HG02885 (cell line): Measurements from ENCODE around the gene RAD51B.

Experiments used
- ATAC-seq: cut with Tn5 transposase; IDR thresholded peaks from one replicate; pipeline ENCODE4 v1.9.1; 2021; ENCODE audit warnings: mild to moderate bottlenecking; ENCODE audit not compliant: unreplicated experiment, poor library complexity

Gene RAD51B

GRCh38 chr14:68623307-68623706 is 803.7 kb downstream of the RAD51B start:
- no peak for ATAC-seq

DNA sequence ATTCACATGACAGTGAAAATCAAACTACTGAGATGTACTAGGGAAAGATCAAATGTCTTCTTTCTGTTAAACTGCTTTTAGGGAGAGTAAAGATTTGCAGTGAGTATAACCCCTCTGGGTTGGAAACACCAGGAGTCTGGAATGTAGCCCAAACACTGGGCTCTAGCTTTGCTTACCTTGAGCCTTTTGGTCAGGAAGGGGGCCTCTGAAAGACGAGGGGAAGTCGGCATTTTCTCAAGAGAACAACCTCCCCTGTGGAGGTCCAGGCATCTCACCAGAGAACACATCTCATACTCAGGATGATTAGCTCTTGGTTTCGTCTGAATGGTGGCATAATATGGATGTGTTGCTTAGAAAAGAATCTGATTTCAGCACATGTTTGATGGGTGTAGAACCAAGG is 804.2 kb downstream of the RAD51B start:
- no peak for ATAC-seq

GRCh38 chr14:68624541-68625220 is 805.1 kb downstream of the RAD51B start:
- ATAC-seq = no peak

DNA sequence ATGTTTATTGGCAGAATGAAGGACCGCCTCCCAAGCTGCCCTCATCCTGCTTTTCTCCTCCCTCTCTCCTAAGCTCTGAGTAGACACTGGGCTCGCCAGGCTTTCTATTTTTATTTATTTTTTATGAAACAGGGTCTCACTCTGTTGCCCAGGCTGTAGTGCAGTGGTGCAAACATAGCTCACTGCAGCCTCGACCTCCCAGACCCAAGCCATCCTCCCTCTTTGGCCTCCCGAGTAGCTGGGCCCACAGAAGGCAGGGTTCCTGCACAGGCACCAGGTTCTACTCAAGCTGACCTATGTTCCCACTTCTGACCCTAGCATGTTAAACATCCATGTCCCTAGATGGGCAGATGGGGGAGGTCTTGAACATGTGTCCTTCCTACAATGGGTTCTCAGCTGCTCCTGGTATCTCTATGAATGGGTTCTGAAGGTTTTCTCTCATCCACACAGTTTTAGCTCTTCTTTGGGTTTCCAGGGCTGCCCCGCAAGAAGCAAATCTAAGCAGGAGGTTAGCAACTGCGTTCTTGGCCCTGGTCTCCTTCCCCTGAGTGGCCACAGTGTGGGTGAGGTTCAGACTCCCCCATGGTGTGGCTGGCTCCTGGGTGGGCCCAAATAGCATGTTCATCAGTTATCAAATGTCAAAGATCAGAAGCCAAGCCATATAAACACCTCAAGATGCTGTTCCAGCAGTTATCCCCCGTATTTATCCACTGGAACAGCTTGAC is 805.9 kb downstream of the RAD51B start:
- ATAC-seq = no peak

- no peak for ATAC-seq
Measured at GRCh38 chr14:68626386-68626785, 806.8 kb downstream of the RAD51B start.

- no peak for ATAC-seq
Measured at GRCh38 chr14:68627050-68627867, 807.7 kb downstream of the RAD51B start.

DNA sequence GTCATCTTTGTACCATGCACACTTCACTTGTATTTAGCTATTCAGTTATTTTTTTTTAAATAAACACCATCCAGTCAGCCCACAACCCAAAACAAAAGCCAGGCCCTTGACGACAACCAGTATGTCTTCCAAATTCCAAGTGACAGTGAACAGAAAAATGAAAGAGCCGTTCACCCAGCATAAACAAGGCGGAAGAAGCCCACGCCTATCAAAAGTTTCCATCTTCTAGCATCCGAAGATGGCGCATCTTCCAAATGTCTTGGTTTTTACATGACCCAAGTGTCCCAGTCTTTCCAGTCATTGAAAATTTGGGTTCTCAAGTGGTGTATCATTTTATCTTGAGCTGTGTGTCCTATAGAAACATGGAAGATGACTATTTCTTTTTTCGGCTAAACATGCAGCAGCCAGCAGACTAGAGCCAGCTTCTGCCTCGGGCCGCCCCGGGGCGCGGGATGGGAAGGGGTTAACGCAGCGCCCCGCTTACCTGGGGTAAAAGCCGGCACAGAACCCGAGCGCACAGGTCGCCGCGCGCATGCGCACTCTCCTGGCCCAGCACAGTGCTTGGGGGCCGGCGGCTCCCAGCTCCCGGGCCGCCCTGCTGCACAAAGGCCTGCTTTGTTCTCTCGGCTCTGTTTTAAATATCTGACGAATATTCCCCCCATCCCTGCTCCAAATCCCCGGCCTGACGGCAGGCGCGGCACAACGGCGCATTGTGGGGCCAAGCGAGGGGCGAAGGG is 808.5 kb downstream of the RAD51B start:
- no peak for ATAC-seq

GRCh38 chr14:68628605-68629310 is 809.2 kb downstream of the RAD51B start:
- no peak for ATAC-seq

GRCh38 chr14:68630081-68630571 is 810.5 kb downstream of the RAD51B start:
- no peak for ATAC-seq

DNA sequence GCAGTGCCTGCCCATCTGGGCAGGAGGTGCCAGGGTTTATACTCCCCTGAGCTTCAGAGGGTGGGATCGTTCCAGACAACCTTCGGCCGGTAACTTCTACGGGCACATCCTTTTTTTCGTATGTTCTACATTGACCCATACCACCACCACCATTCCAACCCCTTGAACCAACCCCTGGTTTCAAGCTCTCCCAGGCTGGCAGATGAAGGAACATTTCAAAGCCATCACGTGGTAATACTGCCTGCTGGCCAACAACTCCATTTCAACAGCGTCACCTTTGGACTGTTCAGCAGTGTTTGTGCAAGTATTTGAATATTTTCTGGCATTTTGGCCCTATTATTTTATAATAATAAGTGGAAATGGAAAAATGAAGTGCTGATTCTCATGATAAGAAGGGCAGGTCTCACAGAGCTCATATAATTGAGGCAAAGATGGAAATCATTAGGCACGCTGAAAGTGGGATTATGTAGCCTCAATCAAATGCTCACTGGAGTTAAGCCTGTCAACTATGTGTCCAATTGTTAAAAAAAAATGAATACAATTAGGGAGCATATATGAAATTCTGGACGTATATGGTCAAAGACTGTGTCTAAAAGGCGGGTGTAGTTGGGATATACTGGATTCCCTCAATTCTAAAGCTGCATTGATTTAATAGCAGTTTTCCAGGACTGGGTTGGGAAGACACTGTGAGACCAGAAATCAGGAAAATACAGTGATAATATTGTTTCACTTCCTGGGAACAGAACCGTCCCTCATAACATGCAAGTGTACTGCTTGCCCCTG is 811.2 kb downstream of the RAD51B start:
- no peak for ATAC-seq

DNA sequence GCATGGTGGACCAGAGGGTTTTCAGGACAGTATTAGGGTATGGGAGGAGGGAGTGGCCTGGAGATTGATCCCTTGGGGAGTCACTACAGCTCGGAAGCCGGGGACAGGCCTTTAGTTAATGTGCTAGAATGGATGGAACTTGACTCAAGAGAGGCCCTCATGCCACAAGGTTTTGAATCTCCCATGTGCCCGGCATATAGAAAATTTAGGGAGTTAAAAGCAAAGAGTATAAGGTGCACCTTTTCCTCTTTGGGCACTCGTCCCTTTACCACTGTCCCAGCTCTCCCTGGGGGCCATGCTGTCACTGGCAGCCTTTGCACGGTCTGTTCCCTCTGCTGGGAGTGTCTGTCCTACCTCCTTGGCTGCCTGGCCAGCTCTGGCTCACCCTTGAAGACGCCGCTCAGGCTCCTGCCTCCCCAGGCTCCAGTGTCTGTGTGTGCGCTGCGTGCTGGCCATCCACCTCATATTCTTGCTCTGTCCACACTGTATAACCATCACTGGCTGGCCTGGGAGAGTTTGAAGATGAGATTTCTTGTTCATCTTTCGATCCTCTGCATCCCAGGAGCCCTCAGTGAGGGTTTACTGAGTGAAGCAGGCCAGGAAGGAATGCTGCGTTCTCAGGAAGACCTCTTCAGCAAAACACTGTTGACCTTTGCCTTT is 811.9 kb downstream of the RAD51B start:
- ATAC-seq = no peak

DNA sequence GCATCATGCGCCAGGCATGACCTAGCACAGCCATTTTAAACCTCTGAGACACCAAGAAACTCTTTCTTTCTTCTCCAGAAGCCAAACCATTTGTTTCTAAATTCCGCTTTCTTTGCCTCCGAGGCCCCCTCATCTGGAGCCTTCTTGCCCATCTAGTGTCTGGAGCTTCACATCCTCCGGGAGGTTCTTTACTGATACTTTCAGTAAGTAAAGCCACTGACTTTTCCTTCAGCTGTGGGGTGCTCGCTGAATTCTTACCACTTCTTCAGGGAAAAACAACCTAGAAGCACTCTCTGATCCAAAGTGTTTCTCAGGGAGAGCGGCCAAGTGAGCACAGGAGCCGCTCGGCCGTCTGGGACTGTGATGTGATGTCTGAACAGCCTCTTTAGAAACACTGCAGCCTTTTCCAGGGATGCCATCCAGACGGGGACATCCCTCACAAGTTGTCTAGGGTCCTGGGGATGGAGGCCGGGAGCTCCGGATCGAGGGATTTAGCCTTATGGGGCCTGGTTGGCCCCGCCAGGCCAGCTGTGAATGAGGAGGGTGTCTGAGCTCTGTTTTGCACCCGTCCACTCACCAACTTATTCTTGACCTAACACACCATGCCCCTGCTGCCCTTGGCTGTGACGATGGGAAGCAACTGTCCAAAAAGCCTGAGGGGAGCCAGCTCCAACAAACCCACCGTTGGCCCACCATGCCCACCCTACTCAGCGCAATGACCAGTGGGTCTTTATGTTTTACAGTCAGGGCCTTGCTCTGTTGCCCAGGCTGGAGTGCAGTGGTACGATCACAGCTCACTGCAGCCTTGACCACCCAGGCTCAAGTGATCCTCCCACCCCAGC is 812.7 kb downstream of the RAD51B start:
- ATAC-seq = no peak

DNA sequence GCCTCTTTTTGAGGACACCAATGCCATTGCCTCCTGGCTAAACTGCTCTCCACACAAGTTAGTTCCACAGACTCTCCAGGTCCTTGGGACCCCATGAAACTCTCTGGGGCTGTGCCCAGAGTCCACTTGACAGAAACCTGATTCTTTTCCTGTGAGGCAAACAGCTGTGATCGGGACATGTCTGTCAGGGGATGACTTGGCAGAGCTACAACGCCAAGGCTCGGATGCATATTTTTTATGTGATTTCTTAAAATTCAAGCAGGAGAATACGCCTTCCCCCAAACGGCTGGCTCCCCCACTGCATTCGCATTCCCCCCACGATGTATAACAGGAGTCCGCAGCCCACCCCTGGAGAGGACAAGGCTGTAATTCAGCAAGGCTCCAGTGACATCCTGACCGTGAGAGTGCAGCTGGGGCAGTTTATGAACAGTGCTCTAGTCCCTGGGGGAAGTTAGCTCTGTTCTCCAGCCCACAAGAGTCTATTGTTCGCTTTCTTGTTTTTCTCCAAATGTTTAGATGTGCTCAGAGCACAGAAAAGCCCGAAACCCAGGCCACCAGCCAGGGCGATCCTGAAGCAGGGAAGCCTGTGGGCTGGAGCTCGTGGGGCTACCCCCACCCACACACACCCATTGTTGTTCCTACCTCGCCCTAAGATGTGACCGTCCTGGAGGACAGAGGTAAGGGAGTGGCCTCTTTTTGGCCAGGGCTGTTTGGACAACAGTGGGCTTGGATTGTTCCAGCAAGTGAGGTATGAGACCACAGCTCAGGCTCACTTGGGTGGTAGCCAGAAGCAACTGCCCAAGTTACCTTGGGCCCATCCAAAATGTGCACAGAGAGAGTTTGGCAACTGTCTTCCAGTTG is 813.8 kb downstream of the RAD51B start:
- no peak for ATAC-seq

- no peak for ATAC-seq
Measured at GRCh38 chr14:68634332-68634731, 814.8 kb downstream of the RAD51B start.

DNA sequence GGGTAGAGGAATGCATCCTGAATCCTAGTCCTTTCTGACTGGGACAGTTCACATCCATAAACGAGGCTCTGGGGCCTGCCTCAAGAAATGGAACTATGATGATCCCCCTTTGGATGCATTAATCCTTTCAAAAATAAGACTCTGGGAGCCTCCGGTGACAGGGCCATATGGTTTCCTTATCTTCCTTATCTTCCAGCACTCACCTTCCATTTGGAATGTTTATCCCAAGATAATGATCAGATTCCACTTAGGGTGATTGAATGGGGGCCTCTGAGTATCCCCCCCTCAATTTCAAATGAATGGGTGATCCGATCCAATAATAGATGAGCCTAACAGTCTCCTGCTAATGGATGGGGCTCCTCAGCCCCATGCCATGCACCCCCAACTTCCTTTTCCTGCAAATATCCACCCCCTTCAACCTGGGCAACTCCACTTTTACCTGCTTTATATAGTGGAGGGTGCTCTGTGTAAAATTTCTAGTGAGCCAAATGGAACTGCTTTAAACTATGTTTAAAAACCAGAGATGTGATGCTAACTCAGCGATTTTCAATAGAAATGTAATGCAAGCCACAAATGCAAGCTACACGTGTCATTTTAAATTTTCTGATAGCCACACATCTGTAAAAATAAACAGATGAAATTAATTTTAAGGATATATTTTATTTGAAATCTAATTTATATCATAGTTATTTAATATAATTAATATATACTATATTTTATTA is 815.5 kb downstream of the RAD51B start:
- ATAC-seq = no peak

GRCh38 chr14:68636597-68636996 is 817.0 kb downstream of the RAD51B start:
- ATAC-seq = no peak
